Activated gamma-delta T cell treated with anti-CD3 and anti-CD28 coated beads, Interleukin-2, amount 50 U/mL, for 16 hours (primary cell): ENCODE results near the gene PDGFB.
"Not testable (repeated sequence)": the region's sequence is repeated elsewhere in the genome, so short reads cannot be mapped to it uniquely, and the experiment has no call there.

Source experiments
- DNase-seq: peaks from one replicate; pipeline ENCODE4 v3.0.0-alpha.2; 2020; ENCODE audit warnings: low read depth

The PDGFB gene

DNA sequence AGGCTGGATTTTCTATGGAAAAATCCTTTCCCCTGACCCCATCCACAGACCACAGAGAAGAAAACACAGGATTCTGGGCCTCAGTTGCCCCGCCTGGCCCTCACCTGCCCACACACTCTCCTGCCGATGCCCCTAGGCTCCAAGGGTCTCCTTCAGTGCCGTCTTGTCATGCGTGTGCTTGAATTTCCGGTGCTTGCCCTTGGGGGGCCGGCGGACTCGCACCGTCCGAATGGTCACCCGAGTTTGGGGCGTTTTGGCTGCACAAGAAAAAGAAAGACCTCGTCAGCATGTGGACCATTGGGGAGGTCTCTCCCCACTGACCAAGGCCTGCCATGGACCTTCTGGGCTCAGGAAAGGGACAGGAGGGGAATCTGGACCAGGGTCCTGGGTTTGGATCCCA, 19.2 kb downstream of the PDGFB start:
- no peak for DNase-seq

DNA sequence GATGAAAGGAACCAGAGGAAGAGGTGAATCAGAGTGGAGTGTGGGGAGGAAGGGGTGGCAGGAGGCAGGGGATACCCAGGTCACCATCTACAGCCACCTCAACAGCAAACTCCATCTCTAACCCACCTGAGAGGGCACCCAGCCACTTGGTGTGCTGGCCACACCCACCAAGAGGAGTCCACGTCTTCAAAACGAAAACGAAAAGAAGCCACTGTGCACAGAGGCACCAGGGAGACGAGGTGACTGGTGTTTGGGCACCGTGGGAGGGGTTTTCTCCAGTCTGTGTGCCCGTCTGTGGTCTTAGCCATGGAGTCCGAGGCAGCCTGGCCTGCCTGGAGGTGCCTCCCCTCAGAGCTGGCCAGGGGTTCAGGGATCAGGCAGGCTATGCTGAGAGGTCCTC, 20.2 kb downstream of the PDGFB start:
- no peak for DNase-seq

DNA sequence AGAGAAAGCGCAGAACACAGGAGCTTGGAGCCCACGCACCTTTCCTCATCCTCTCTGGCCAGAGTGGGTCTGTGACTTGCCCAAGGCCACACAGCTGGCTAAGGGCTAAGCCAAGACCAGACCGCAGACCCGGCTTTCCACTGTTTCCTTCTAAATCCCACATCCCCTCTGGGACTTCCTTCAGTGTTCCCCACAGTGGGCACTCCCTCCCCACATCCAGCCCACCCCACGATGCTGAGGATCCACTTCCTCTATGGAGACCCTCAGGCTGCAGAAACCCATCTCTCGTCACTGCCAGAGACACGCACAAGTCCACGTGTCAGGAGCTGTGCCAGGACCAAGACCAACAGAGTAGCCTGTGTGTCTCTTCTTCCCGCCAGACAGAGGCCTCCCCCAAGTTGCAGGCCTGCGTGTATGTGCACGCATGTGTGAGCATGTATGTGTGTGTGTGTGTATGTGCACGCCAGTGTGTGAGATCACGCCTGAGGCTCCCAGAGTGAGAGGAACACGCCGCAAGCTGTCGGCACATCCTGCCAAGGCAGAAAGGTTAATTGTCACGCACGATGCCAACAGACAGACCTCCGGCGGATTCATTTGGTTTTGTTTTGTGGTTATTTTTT, 21.6 kb downstream of the PDGFB start:
- no peak for DNase-seq

DNA sequence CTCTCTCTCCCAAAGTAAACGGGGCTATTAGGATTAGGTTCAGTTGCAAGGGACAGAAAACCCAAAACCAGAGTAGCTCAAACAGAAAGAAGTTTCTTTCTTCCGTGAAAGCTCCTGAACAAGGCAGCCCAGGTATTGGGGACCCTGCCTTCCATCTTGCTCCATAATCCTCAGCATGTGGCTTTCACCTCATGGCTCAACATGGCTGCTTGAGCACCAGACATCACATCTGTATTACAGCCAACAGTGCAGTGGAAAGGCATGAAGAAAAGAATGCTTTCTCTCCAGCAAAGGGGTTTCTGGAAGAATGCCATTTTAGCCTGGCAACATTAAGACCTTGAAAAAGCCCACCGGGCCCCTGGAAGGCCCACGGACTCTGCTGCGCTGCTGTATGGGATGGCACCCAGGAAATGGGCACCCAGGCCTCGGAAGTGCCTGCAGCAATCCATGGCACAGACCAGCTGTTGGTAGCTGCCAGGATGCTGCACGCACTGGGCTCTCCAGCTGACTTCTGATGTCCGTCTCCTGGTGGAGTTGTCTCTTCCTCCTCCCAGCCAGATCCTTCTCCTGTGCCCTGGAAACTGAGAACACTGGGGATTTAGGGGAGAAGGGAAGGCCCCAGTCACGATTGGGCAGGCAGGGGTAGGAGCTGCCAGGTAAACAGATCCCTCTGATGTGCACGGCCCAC, 22.6 kb downstream of the PDGFB start:
- DNase-seq, result no peak

DNA sequence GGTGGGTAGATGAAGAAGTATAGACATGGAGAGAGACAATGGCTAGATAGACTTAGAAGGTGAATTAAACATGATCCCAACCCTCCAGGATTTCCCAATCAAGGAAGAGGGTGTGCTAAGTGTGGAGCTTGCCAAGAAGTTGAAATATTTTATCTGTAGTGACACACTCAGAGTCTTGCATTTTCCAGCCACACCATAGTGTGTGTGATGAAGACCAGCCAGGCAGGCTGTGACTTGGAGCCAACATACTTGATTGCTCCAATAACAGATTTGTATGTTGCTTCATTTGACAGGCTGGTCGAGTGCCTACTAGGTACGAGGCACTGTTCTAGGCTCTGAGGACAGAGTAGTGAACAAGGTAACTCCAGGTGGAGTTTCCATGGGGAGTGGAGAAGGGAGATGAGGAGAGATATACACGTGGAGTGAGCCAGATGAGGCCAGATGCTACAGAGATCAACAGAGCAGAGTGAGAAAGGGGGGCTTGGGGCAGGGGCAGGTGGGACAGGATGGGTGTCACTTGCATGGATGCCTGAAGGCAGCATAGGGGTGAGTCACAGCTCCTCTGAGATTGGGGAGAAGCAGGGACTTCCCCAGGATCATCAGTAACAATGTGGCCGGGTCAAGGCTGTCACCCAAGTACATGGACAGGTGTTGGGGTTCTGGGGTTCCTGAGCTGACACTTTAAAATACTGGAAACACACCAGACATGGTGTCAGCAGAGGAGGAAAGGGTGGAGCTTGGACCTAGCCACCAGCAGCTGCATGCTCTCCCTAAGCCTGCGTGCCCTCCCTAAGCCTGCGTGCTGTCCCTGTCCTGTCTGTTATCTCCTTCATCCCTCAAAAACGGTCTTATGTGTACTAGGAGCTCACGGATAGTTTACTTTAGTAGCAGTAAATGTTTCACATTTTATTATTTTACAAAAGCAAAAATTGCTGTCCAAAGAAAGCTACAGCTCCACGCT, 23.6 kb downstream of the PDGFB start:
- no peak for DNase-seq

DNA sequence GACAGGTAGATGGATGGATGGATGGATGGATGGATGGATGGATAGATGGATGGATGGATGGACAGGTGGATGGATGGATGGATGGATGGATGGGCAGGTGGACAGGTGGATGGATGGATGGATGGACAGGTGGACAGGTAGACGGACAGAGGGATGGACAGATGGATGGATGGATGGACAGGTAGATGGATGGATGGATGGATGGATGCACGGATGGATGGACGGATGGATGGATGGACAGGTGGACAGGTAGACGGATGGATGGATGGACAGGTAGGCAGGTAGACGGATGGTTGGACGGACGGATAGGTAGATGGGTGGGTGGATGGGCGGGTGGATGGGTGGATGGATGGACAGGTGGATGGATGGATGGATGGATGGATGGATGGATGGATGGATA, 24.3 kb downstream of the PDGFB start:
- DNase-seq, result no peak

DNA sequence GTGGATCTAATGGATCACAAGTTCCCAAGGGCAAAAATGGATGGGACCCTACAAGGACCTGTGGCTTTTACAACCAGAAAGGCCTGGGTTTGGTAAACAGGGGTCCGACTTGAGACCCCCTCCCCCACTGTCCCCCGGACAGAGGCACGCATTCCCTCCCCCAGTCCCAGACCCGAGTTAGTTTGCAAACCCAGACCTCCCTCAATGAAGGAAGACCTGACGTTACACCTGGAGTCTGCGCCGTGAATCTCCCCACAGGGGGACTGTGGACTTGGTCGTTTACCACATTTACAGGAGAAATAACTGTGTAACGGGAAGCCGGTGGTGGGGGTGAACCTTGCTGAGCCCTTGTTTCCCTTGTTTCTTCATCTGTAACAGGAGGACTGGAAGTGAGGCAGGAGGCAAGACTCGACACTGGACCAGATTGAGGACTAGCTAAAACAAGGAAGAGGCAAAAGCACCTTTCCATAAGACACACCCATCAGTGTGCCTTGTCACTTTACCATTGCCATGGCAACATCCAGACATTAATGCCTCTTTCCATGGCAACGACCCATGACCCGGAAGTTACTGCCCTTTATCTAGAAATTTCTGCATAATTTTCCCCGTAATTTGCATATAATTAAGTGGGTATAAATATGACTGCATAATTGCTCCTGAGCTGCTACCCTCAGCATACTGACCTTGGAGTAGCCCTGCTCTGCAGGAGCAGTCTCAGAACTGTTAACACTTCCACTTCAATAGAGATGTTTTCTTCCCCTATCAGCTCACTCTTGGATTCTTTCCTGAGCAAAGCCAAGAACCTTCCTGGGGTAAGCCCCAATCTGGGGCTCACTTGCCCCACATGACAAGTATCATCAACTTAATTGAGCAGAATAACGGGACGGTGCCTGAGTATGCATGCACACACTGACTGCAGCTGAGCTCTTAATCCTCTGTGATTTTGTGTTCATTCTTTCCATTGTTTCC, 25.4 kb downstream of the PDGFB start:
- no peak for DNase-seq

DNA sequence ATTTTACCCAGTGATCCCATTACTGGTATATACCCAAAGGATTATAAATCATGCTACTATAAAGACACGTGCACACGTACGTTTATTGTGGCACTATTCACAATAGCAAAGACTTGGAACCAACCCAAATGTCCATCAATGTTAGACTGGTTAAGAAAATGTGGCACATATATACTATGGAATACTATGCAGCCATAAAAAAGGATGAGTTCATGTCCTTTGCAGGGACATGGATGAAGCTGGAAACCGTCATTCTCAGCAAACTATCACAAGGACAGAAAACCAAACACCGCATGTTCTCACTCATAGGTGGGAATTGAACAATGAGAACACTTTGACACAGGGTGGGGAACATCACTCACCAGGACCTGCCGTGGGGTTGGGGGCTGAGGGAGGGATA, 26.4 kb downstream of the PDGFB start:
- DNase-seq, result not testable (repeated sequence)

DNA sequence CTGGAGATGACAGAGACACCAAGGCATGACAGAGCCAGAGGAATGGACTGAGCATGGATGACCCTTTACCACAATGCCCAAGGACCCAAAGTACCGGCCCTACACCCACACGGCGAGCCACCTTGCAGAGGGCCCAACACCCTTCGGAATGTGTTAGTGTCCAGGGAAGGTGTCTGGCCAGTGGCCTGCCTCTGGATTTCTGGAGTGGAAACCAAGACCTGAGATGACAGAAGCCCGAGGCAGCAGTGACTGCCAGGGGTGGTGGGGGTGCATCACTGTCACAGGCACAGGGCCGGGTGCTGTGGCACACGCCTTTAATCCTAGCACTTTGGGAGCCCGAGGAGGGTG, 28.7 kb downstream of the PDGFB start:
- DNase-seq, result no peak

DNA sequence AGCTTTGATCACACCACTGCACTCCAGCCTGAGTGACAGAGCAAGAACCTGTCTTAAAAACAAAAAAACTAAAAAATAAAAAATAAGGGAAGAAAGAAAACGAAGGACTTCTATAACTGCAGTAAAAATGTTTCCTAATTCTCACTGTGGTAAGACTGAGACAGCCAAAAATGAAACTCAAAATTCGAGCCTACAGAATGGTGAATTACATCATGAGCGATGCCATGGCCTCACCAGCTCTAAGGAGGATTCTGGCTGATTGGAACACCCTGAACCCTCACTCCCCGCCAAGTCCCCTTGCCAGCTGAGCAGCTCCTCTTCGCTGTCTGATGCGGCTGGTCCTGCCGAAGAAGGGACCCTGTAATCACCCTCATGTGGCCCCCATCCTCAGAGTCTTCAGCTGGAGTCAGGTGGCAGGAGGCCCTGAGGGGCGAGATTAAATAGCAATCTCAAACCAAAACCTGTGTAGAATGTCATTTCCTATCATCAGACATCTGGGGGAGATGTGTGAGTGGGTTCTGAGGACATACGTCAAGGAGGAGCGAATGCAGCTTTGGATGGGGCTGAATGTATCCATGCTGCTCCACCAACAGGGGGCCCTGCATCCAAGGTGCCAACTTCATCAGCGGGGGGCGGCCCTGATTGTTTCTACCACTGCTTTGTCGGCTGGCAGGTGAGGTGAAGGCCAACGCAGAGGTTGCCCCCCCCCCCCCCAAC, 29.2 kb downstream of the PDGFB start:
- DNase-seq, result no peak

DNA sequence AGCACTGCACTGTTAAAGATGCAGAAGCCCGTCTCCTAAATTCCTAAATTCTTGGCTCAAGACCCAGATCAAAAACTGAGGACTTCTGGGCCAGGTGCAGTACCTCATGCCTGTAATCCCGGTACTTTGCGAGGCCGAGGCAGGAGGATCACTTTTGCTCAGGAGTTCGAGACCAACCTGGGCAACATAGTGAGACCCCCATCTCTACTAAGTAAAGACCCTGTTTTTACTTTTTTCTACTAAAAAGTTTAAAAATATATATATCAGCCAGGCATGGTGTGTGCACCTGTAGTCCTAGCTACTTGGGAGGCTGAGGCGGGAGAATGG, 29.7 kb downstream of the PDGFB start:
- DNase-seq, result no peak

DNA sequence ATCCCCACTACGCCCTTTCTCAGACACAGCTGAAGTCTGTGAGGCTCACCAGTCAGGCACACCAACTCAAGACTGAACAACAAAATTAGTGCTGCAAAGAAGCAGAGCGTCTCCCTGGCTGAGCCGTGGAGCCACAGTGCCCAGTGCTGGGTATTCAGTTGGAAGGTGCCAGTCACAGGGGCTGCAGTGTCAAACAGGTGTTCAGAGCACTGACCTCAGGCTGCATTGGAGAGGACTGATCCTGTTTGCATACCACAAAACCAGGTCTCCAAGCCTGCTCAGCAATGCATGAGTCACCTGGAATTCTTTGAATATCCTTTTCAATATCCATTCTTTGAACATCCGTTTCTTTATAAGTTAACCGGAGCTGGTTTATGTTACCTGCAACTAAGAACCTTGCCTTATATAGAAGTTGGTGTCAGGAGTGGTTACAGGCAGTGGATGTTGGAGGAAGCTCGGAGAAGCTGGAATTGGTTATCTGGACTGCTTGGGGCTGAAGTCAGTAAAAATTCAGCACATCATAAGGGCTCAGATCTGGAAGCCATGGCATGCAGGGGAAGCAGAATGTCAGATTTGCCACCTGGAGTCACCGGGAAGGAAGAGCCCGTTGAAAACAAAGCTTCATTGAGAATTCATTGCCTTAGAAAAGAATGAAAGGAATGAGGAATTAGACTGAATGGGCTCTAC, 30.3 kb downstream of the PDGFB start:
- no peak for DNase-seq

DNA sequence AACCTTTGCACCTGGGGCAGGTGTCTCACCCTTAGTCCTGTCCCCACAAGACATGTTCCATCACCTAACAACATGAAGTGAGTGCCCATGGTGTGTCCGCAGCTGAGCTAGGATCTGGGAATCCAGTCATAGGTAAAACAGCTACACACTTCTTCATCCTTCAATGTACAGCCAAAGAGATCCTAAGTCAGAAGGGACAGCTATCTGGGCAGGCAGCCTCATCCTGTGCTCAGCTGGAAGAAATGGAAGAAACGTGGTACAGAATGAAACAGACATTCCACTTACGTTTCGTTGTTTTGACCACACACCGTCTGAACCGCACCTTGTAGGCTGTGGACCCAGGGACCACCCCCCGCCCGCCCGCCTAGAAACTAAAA, 30.8 kb downstream of the PDGFB start:
- no peak for DNase-seq

DNA sequence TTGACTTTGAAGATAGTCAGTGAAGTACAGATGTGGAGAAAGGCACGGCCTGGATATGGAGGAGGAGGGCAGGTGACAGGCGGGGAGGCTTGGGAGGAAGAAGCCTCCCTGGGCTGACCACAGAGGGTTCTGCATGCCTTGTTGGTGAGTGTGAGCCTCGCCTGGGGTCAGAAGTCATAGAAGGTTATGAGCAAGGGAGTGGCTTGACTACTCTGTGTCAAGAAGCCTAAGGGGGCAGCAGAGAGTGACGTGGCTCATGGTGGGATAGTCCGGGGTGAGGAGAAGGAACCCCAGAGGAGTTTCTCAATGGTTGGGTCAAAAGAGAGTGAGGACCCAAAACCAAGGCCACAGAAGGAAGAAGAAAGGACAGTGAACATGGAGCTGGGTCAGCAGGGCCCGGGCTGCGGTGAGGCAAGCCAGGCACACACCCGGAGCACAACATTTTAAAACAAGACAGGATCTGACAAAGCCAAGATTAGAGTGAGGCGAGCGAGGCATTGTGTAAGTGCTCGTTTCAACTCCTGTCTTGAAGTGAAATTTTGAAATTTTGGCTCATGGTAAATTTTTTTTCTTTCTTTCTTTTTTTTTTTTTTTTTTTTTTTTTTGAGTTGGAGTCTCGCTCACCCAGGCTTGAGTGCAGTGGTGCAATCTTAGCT, 31.9 kb downstream of the PDGFB start:
- no peak for DNase-seq

DNA sequence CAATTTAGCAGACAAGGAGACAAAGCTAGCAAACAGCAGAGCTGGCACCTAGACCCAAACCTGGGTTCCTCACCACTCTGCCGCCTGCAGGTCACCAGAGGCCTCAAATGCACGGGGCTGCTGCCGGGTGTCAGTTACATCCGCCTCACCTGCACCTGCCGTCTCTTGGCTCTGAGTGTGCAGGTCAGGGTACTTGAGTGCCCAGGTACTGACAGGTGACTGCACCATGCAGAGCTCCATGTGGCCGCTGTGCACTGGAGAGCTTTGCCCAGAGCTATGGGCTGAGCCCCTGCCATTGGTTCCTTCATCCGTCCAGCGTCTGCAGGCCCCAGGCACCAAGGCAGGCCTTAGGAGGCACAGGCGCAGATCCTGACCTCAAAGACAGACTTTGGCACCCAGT, 35.0 kb downstream of the PDGFB start:
- no peak for DNase-seq

DNA sequence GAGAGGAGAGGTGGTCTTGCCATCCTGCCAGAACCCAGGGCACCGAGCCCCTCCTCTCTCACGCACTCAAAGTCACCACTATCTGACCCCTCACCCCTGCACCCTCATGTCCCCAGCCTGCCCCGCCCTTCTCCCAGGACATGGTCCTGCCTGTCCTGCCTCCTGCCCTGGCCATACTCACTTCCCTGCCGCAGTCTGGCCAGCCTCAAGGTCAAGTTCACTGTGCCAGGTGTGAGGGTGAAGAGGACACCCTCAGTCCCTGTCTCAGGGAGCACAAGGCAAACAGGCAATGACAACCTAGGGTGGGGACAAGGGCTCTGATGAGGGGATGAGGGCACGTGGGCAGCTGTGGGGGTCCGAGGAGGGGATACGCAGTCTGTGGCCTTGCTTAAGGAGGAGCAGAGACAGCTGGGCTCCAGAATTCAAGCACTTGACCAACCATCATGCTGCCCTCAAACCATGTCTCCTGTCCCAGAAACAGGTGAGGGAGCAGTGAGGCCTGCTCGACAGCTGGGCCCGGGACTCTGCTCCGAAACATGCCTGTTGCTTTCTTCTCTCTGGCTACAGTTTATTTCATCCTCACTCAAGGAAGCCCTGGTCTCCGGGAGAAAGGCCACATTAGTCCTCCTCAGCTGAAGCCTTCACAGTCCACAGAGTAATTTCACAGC, 36.6 kb downstream of the PDGFB start:
- DNase-seq, result no peak

DNA sequence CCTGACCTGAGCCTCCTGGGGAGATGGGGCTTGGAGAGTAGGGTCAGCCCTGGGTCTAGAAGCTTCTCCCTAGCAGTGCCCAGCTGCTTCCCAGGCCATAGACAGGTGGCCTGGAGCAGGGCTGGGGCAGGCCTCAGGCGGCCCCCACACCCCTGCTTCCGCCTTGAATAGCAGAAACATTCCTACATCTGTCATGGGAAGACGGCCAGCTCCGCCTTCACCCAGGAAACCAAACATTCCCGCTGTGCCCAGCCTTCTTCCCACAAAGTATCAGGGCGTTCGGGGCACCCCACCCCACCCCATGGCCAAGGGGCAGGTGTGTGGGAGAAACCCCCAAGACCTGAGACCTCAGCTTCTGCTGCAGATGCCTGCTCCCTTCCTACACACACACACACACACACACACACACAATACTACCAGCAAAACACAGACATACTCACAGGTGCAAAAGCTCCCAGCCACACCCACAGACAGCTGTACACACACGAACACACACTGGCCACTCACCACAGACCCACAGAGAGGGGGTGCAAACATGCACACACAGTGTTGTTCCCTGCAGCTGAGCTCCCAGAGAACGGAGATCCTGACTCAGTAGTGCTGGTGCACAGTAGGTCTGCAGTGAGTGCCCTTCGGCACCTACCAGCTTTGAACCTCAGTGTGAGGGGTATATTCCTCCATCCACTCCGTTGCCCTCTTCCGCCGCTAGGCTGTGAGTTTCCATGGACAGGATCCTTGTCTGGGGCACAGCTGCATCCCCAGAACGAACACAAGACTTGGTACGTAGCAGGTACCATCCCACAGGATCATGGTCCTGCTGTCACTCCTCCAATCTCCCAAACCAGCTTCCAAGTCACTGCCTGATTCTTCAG, 37.4 kb downstream of the PDGFB start:
- DNase-seq, result no peak

DNA sequence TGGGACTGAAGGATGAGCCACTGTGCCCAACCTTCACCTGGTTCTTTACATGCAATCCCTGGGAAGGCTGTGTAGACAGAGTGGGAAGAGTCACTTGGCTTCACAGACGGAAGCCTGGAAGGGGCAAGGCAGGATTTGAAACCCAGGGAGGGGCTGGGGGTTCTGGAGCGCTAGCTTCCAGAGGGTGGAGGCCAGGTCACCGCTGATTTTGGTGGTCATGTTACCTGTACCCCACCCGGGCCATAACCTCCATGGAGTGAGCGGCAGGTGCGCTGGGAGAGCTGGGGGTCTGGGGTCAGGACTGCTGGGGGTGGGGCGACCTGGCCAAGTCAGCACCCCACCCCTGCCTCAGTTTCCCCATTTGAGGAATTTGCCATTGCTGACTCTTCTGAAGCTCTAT, 38.3 kb downstream of the PDGFB start:
- DNase-seq, result no peak
